ENCODE results near the gene RHBDD1. TPM values are rescaled to one million over a fixed set of nuclear protein-coding genes. Genes with fewer than 3 reads are reported as not detected.

Gene RHBDD1
- total RNA-seq, 6 donors from 2014 or later = 2.6 to 40.2 (median 14.5) TPM

DNA sequence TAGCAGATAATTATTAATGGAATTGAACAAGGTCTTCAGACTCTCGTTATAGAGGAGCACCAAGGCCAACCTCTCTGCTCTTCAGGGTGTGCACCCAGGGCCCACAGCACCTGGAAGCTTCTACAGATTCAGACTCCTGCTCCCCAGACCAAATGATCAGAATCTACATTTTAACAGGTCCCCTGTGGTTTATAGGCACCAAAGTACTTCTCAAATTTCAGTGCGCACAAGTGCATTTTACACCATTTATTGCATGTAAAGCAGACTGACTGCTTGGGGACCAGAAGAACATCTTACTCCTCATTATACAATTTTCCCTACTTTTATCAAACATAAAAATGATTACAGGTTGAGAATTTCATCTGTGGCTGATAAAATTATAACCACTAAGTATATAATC is 164.3 kb downstream of the RHBDD1 start:
- ATAC-seq (ENCODE audit: low FRiP score in 2 of 2) (no peak), DNase-seq (no peak)
- Histone ChIP-seq H3K27ac (no peak overlapping the region), H3K4me3 (no peak overlapping the region), H3K36me3 (peaks cover 0 to 15% (median 0%) of the 10 kb centered on the region in 4 donors), H3K9me3 (no peaks in the 10 kb centered on the region), H3K4me1 (no peaks in the 10 kb centered on the region), H3K27me3 (no peaks in the 10 kb centered on the region)
- TF ChIP-seq CTCF (IDR thresholded peaks at IDR 0.05) (no peak), EP300 (IDR thresholded peaks at IDR 0.05) (no peak), POLR2AphosphoS5 (IDR thresholded peaks at IDR 0.05) (no peak), POLR2A (IDR thresholded peaks at IDR 0.05) (no peak)
- WGBS, 2 donors = 86 to 94% methylated on average over 2 of the region's 2 CpGs

DNA sequence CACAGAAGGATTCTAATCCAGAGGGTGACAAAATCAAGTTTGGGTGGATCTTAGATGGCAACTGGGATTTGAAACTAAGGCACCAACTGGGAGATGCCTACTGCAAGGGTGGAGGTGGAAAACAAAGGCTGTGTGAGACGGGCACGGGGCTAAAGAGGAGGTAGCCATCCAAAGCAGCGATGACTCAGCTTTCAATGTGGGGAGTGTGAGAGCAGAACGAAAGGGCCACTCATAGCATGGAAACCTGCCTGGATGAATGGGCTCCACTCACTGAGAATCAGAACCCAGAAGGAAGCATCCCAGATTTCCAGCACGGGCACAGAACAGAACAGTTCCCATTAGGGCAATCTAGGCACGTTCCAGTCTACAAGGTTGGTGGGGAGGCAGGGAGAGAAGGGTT is 168.6 kb downstream of the RHBDD1 start:
- no peak overlapping the region for H3K4me3 ChIP-seq
- H3K9me3 ChIP-seq = no peaks in the 10 kb centered on the region
- DNase-seq = no peak
- ATAC-seq (ENCODE audit: low FRiP score in 2 of 2) = no peak
- H3K27ac ChIP-seq = no peak overlapping the region
- H3K36me3 ChIP-seq = peaks cover 0 to 6% (median 0%) of the 10 kb centered on the region in 4 donors
- H3K27me3 ChIP-seq = no peaks in the 10 kb centered on the region
- TF ChIP-seq POLR2A (IDR thresholded peaks at IDR 0.05) (no peak), POLR2AphosphoS5 (IDR thresholded peaks at IDR 0.05) (no peak), CTCF (IDR thresholded peaks at IDR 0.05) (no peak), EP300 (IDR thresholded peaks at IDR 0.05) (no peak)
- H3K4me1 ChIP-seq = no peaks in the 10 kb centered on the region
- 93% methylated on average over 6 of the region's 6 CpGs for WGBS, 2 donors

DNA sequence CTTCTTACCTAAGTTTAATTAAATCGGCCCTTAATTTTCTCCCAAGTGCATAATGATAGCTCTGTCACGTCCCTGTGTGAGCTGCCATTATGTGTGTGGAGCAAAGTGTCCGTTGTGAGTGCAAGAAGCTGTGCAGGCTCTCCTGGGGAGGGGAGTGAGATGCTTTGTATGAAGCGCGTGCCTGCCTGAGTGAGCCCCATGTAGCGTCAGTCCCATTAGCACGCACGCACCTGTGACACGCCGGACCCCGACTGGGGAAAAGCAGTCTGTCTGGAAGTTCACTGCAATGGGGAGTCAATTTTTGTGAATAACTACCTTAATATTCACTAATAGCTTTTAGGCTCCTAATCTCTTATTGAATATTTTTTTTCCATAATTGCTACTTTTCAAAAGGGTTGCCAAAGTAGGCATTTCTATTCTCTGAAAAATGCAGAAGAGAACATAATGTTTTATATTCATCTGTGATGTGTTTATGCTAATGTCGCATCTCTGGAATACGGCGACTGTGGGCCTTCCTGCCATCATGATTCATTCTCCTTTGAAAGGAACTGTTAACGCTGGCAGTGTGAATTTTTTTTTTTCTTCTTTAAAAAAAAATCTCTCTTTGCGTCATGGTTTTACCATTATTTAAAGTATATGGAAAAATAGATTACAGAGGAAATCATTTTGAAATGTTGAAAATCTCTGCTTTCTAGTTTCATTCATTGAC is 170.5 kb downstream of the RHBDD1 start:
- TF ChIP-seq EP300 (IDR thresholded peaks at IDR 0.05) (no peak), CTCF (IDR thresholded peaks at IDR 0.05) (no peak), POLR2A (IDR thresholded peaks at IDR 0.05) (no peak), POLR2AphosphoS5 (IDR thresholded peaks at IDR 0.05) (no peak)
- ATAC-seq (ENCODE audit: low FRiP score in 2 of 2) (no peak), DNase-seq (peak in 1 of 2 donors; percentile 46)
- Histone ChIP-seq H3K27me3 (no peaks in the 10 kb centered on the region), H3K36me3 (no peaks in the 10 kb centered on the region), H3K9me3 (no peaks in the 10 kb centered on the region), H3K4me3 (no peak overlapping the region), H3K4me1 (no peaks in the 10 kb centered on the region), H3K27ac (no peak overlapping the region)
- WGBS, 2 donors = 88 to 89% methylated on average over 16 of the region's 16 CpGs

DNA sequence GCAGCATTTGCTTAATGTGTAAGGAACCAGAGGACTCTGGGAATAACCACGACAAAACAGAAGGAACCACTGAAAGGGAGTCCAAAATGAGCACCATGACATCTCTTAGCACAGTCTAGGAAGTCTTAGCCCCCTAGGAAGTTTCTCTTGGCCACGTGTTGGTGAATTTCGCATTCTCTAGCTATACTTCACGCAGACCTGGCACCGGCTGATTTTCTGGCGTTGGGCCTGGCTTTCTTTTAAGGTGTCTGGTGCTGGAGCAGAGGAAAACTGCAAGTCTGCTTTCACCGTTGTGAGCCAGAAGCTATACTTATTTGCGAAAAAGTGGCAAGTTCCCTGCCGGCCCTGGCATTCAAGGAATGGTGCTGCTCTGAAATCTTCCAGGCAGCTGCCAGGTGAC is 171.3 kb downstream of the RHBDD1 start:
- H3K36me3 ChIP-seq = no peaks in the 10 kb centered on the region
- no peak overlapping the region for H3K27ac ChIP-seq
- ATAC-seq (ENCODE audit: low FRiP score in 2 of 2) (no peak), DNase-seq (no peak)
- H3K4me3 ChIP-seq = no peak overlapping the region
- no peaks in the 10 kb centered on the region for H3K27me3 ChIP-seq
- no peaks in the 10 kb centered on the region for H3K9me3 ChIP-seq
- no peaks in the 10 kb centered on the region for H3K4me1 ChIP-seq
- TF ChIP-seq POLR2AphosphoS5 (IDR thresholded peaks at IDR 0.05) (no peak), POLR2A (IDR thresholded peaks at IDR 0.05) (no peak), EP300 (IDR thresholded peaks at IDR 0.05) (no peak), CTCF (IDR thresholded peaks at IDR 0.05) (no peak)
- WGBS, 2 donors = 81 to 84% methylated on average over 9 of the region's 9 CpGs

- no peaks in the 10 kb centered on the region for H3K4me1 ChIP-seq
- H3K27ac ChIP-seq = no peak overlapping the region
- ATAC-seq (ENCODE audit: low FRiP score in 2 of 2) (peak in 1 of 2 donors; percentile 31), DNase-seq (peak in 1 of 2 donors; percentile 80)
- 95 to 96% methylated on average over 17 of the region's 17 CpGs for WGBS, 2 donors
- no peaks in the 10 kb centered on the region for H3K9me3 ChIP-seq
- no peak overlapping the region for H3K4me3 ChIP-seq
- no peaks in the 10 kb centered on the region for H3K27me3 ChIP-seq
- TF ChIP-seq EP300 (IDR thresholded peaks at IDR 0.05) = no peak
- no peak for TF ChIP-seq POLR2AphosphoS5 (IDR thresholded peaks at IDR 0.05)
- TF ChIP-seq CTCF (IDR thresholded peaks at IDR 0.05) = no peak
- TF ChIP-seq POLR2A (IDR thresholded peaks at IDR 0.05) = no peak
- no peaks in the 10 kb centered on the region for H3K36me3 ChIP-seq
Observed at GRCh38 chr2:227007940-227008339, 172.1 kb downstream of the RHBDD1 start.
